PC-9 (cell line): ENCODE data around the gene GATB.

ENCODE experiments used
- EZH2 ChIP-seq: fragments of 200-600 bp; sonication (generic); IDR thresholded peaks from 2 replicates; pipeline ENCODE4 v1.8.0; 2017; ENCODE audit warnings: antibody characterized with exemption, low read depth
- TF ChIP-seq, protein P1 (sequence below): fragments of 200-600 bp; sonication (generic); conservative IDR thresholded peaks from 2 replicates; pipeline ENCODE4 v1.6.1; 2017; ENCODE audit warnings: mixed run types, antibody characterized with exemption, mild to moderate bottlenecking, moderate library complexity

DNA sequence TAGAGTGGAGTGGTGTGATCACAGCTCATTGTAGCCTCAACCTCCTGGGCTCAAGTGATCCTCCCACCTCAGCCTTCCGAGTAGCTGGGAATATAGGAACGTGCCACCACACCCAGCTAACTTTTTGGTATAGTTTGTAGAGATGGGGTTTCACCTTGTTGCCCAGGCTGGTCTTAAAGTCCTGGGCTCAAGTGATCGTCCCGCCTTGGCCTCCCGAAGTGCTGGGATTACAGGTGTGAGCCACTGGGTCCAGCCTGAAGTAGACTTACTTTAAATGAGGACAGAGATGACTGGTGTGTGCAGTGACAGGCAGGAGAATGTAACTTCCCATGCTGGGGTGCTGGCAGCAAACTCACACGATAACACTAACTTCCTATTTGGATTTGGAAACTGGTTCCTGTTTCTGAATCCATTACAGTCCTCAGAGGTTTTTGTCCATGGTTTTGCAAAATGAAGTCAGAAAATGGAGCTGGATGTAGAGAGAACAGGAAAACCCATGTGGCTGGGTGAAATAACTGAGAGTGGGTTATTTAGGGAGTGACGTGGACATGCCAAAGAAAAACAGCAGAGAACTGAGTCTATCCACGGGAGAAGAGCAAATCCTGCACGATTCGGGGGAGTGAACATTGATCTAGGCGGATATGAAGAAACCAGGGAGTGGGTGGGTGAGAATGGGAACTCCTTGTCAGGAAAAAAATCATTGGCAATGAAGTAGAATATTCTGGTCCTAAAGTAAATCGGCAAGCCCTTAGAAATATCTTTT is 95.6 kb downstream of the GATB start:
- TF ChIP-seq, protein P1, sequence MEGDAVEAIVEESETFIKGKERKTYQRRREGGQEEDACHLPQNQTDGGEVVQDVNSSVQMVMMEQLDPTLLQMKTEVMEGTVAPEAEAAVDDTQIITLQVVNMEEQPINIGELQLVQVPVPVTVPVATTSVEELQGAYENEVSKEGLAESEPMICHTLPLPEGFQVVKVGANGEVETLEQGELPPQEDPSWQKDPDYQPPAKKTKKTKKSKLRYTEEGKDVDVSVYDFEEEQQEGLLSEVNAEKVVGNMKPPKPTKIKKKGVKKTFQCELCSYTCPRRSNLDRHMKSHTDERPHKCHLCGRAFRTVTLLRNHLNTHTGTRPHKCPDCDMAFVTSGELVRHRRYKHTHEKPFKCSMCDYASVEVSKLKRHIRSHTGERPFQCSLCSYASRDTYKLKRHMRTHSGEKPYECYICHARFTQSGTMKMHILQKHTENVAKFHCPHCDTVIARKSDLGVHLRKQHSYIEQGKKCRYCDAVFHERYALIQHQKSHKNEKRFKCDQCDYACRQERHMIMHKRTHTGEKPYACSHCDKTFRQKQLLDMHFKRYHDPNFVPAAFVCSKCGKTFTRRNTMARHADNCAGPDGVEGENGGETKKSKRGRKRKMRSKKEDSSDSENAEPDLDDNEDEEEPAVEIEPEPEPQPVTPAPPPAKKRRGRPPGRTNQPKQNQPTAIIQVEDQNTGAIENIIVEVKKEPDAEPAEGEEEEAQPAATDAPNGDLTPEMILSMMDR: no peak
- no peak for TF ChIP-seq EZH2
